ENCODE data around the gene TEX44.

- TF ChIP-seq TAF1 (IDR thresholded peaks at IDR 0.05; ENCODE audit: borderline replicate concordance, low read depth, low read length) (no peak), POLR2AphosphoS5 (IDR thresholded peaks at IDR 0.05; ENCODE audit: low read depth, low read length) (no peak), POLR2A (IDR thresholded peaks at IDR 0.05; ENCODE audit: low read depth, low read length) (no peak)
Observed at GRCh38 chr2:231593666-231594065, 1.0 kb downstream of the TEX44 start.

Data from GM12892 (cell line).